ENCODE results near the gene OR10T2.

DNA sequence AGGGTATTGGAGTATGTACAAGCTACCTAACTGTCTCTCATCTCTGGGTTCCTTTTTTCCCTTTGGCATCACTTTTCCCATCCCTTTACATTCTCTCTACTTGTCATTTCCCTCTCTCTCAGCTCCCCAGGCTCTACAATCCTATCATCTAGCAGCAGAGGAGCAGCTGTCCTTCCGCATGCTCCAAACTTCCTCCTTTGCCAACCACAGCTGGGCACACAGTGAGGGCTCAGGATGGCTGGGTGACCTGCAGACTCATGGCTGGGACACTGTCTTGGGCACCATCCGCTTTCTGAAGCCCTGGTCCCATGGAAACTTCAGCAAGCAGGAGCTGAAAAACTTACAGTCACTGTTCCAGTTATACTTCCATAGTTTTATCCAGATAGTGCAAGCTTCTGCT lies 45.0 kb downstream of the OR10T2 start:
- TF ChIP-seq, protein P1, sequence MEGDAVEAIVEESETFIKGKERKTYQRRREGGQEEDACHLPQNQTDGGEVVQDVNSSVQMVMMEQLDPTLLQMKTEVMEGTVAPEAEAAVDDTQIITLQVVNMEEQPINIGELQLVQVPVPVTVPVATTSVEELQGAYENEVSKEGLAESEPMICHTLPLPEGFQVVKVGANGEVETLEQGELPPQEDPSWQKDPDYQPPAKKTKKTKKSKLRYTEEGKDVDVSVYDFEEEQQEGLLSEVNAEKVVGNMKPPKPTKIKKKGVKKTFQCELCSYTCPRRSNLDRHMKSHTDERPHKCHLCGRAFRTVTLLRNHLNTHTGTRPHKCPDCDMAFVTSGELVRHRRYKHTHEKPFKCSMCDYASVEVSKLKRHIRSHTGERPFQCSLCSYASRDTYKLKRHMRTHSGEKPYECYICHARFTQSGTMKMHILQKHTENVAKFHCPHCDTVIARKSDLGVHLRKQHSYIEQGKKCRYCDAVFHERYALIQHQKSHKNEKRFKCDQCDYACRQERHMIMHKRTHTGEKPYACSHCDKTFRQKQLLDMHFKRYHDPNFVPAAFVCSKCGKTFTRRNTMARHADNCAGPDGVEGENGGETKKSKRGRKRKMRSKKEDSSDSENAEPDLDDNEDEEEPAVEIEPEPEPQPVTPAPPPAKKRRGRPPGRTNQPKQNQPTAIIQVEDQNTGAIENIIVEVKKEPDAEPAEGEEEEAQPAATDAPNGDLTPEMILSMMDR (IDR thresholded peaks at IDR 0.05; ENCODE audit: extremely low read depth in 1 of 2, insufficient read depth in 1 of 2, low read depth in 1 of 2, low read length in 2 of 2), result no peak
- TF ChIP-seq POLR2AphosphoS5 (IDR thresholded peaks at IDR 0.05; ENCODE audit: insufficient read depth, low read depth, low read length), result no peak
- no peak for TF ChIP-seq EZH2 (IDR thresholded peaks at IDR 0.05; ENCODE audit: borderline replicate concordance, low read depth, low read length, severe bottlenecking)
- TF ChIP-seq POLR2A (IDR thresholded peaks at IDR 0.05; ENCODE audit: low read depth, low read length), result no peak
- TF ChIP-seq MYC (IDR thresholded peaks at IDR 0.05; ENCODE audit: low read depth, low read length), result no peak
- TF ChIP-seq, protein P2, sequence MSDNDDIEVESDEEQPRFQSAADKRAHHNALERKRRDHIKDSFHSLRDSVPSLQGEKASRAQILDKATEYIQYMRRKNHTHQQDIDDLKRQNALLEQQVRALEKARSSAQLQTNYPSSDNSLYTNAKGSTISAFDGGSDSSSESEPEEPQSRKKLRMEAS (IDR thresholded peaks at IDR 0.05; ENCODE audit: insufficient read depth, insufficient read length), result no peak
- TF ChIP-seq FOS (IDR thresholded peaks at IDR 0.05; ENCODE audit: borderline replicate concordance, insufficient read depth, low read length), result no peak
- no peak for TF ChIP-seq JUN (IDR thresholded peaks at IDR 0.05; ENCODE audit: borderline replicate concordance, insufficient read depth, insufficient read length, low read depth)
